Kidney capillary endothelial cell (primary cell): ENCODE measurements around the gene LNX1.
A peak's percentile ranks its signal among the peaks of the same experiment; 100 is the strongest.

Experiments
- DNase-seq: peaks from one replicate; pipeline ENCODE4 v3.0.0-alpha.2; 2018; ENCODE audit warnings: low spot score

The LNX1 gene

DNA sequence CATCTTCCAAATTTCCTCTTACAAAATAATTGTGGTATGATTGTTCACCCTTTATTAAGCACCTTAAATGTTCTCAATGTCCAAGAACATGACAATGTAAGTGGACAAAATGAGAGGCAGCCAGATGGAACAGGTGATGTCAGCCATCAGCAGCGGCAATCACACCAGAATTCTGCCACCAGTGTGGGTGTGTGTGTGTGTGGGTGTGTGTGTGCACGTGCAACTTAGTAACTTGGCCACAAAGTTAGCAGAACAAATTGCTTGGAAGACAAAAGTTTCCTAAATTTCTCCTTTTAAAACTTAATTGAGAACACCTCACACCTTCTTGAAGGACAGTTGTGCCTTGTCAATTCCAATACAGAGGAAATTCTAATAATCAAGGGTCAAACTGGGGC lies 18.7 kb downstream of the LNX1 start:
- no peak for DNase-seq

DNA sequence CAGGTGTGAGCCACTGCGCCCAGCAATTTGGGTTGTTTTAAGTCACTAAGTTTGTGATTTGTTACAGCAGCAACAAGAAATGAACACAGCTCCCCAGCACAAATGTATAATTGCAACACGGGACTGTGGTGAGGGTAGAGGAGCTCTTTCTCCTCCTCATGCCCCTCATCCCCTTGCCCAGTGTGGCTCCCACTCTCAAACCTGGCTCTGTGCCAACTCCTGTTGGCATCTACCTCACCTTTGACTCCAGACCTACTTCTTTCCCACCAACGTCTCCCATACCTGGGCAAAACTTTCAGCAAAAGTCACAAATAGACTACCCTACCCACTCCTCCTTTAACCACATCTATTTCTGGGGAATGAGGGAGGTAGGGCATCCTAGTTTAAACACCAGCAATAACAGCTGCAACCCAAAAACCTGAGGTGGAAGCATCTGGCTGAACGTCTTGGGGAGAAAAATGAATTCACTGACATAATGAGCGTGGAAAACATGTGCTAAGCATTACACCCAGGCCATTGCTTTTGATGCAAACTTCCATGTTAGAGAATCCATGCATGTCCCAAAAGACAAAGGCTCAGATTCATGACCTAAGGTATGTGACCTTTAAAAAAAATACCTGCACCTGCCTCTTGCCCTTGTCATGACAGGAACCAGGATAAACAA lies 19.2 kb downstream of the LNX1 start:
- no peak for DNase-seq

DNA sequence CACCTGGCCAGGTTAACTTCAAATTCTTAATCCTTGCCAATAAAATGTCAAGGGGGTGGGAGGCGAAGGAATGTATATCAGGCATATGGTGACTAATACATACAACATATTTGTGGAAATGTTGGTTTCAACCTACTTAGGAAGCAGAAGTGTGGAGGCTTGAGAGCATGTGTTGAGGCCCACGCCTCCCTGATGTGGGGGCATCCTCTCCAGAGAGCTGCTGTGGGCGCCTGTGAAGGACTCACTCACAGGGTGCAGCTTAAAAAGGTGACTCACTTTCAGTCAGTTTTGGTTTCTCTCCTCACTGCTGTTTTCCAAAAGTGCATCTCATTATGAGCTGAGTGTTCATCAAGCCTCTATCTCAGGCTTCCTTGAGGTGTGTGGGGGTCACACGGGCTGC lies 27.5 kb downstream of the LNX1 start:
- DNase-seq = no peak

DNA sequence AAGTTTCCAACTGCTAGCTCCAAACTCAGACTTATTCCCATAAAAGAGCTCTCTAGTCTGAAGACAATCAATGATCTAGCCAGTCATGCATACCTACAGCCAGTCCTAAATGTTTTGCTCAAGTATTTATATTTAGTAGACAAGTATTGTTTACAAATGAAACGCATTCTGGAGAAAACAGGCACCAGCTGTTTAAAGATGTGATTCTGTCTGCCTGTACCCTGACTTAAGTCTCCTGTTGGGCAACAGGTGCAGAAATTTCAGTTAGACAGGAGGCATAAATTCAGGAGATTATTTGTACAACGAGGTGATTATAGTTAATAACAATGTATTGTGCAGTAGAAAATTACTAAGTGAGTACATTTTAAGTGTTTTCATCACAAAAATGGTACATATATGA lies 28.9 kb downstream of the LNX1 start:
- no peak for DNase-seq

DNA sequence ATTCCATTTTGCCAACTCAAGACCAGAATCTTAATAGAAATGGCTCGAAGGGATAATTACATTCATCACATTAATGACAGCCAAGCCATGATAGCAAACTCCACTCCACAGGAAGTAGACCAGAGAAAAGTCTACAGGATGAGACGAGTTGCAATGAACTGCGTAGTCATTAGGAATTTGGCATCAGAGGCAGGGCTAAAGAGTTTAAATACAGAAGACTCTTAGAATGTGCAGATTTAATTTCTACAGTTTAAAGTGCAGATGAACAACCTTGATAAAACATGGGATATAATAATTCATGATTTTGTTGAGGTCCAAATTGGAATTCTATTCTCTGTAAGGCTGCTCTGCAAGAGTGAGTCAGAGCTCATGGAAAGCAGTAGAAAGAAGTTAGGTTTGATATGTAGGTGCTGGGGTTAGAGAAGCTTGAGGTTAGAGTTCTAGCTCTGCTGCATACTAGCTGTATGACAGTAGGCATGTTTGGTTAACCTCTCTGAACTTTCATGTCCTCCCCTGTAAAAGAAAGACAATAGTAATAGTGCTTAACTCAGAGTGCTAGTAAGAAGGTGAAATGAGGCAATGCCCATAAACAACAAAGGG lies 32.2 kb downstream of the LNX1 start:
- peak; percentile 29 for DNase-seq

DNA sequence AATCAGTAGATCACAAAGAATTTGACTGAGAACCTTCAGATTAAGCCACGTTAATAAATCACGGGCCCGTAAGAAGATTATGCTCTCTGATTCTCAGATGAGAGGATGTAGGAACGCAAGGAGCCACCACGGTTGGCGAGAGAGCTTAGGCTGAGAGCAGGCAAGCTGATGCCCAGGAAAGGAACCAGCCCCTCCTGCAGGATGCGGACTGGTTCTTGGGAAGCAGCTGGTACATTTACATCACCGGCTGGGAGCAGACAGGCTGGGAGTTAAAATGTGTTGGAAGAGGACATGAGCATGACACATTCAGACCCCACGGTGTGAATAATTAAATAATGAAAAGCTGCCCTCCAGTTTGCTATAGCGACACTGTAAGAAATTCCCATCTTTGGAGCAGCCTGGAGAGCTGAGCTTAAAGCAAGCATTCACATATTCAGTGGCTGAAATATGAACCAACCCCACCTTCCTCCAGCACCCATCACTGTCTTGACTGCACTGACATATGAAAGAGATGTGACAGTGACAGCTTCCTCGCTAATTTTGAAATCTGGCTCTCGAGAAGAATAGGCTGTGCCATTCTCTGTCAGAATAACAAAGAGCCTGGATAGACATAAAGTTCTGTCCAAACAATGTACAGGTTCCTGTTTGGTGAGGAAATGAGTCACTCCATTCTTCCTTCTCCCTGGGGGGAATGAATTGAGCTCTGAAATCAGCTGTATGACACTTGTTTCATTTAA lies 33.1 kb downstream of the LNX1 start:
- peak; percentile 87 for DNase-seq

DNA sequence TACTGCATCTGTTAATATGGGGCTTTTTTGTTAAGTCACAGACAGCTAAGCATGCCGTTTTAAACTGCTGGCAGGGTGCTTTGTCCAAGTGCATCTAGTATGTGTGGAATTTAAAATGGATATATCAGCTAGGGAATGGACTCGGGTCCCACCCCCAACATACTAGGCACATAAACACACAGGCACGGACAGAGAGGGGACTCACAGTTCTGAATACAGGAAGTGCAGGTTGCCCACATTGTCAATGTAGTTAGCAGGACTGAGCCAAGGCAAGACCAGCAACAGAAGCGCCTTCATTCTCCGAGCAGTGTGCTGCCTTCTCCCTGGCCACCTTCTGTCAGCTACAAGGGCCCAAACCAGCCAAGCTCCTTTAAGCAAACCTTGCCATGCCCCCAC lies 33.6 kb downstream of the LNX1 start:
- DNase-seq = no peak

DNA sequence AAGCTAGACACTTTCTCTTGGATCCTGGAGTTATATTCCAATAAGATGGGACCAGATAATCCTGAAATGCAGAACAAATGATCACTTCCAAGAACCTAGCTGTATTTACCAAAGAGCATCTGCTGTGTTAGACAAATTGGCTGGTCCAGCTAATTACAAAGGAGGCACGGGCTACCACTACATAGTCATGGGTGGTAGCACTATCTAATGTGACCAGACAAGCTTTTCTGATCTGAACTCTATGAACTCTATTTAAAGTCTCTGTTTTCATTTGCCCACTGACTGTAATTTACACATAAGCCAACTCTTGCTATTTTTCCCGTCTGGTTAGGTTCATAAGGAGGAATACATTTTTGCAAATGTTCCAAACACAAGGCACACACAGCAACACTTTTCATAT lies 34.6 kb downstream of the LNX1 start:
- DNase-seq = no peak

DNA sequence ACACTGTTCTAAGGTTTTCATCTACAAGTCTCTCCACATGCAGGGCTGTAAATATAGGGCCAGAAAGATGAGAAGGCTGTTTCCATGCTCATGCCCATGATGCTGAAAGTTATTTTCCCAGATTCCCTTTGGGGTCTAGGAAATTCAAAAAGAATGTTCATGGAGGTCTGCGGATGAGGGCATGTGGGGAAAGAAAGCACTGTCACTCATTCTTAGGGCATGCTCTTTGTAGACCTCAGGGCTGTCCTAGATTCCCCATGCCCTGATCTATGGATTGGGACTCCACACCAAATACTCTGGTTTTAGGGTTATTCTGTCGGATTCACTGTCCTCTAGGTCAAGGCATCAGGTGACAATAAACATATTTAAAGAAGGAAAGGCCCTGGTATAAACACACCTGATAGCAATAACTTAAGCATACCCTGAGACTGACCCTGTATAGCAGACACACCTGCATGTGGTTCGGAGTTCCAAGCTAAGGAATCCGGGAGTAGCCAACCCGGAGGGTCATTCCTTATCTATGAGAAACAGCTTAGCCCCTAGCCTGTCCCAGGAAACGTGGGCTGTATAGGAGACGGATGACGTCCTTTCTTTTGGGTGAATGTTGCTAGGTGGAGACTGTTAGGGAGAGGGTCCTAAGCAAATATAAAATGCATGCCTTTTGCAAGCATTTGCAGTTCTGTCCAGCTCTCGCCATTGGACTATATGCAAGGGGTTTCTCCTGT lies 37.6 kb downstream of the LNX1 start:
- no peak for DNase-seq

DNA sequence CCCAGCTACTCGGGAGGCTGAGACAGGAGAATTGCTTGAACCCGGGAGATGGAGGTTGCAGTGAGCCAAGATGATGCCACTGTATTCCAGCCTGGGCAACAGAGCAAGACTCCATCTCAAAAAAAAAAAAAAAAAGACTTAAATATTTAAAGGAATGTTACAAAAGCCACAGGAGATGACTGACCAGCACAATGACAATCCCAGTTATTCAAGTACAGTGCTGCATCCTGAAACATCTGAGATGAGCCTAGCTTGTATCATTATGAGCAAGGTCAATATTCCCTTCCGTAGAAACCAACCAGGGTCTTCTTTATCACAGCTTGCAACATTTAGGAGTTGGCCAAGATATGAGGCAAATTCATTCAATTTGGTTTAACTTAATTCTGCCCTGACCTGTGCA lies 38.6 kb downstream of the LNX1 start:
- no peak for DNase-seq

DNA sequence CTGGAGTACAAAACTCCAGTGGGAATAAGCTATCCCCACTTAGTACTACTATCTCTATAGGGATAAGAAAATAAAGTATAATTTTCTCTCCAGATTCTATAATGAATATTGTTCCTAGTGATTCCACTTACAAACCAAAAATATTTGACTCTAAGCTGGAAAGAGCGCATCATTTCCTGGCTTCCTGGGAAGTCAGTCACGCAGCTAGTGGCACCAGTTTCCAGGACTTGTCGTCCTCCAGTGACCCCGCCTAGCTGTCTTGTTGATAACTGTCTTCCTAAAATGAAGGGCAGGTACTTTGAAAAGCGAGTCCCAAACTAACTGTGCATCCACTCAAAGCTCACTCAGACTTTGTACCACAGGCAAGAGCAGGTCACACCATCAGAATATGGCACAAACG lies 39.3 kb downstream of the LNX1 start:
- peak; percentile 77 for DNase-seq

DNA sequence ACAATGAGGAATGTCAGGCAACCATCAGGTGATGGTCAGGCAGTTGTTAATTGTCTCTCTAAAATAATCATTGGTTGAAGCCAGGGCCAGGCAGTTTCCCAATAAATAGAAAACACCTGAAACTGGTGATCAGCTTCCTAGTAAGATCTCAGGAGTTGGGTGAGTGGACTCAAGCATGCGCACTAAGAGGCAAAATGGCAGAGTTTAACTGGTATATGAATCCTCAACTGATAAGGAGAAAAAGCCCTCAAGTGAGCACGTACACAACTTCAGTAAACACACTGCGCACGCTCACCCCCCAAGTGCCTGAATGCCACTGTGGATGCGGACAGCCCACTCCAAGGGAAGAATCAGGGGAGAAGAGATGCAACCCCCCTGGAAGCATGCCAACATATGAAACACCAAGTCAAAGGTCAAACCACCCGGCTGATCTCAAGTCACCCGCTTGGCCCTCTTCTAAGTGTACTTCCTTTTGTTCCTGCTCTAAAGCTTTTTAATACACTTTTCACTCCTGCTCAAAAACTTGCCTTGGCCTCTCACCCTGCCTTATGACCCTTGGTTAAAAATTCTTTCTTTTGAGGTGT lies 39.9 kb downstream of the LNX1 start:
- DNase-seq = no peak

DNA sequence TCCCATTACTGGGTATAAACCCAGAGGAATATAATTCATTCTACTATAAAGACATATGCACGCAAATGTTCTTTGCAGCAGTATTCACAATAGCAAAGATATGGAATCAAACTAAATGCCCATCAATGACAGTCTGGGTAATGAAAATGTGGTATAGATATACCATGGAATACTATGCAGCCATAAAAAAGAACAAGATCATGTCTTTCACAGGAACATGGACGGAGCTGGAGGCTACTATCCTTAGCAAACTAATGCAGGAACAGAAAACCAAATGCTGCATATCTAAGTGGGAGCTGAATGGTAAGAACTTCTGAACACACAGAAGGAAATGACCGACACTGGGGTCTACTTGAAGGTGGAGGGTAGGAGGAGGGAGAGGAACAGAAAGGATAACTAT lies 42.6 kb downstream of the LNX1 start:
- no peak for DNase-seq

DNA sequence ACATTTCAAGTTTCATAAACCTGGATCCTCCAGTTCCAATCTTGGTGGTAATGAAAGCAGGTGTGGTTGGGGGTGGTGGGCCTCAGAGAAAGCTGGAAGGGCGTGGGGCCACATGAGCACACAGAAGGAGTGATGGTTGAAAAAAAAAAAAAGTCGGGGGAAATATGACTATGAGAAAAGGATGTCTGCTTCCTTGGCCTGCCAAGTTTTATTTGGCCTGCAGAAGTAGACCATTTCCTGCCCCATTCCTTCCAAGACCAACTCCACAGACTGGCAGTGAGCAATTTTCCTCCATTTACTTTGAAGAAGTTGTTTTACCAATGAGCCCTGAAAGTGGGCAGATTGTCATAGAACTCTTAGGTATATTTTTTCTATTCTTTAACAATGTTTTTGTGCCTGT lies 43.3 kb downstream of the LNX1 start:
- DNase-seq = peak; percentile 43

DNA sequence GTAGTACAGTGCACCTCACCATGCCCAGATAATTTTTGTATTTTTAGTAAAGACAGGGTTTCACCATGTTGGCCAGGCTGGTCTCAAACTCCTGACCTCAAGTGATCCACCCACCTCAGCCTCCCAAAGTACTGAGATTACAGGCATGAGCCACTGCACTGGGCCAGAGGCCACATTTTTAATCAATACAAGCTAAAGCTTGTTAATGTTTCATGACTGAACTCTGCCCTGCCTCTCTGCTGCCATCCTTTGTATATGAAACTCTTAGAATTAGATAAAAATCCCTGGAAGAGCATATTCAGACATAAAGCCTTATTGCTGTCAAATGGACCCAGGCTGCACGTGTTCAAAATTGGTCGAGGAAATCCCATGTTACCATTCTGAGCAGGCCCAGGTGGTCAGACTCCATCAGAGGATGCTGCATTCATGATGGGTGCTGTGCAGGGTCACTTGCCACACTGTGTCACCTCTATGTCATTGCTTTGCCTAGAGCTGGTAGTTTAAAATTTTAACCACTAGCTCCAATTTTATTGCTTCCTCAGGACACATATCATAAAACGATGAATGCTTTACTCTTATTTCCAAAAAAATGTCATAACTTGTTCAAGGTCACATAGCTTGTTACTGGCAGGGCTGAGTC lies 45.2 kb downstream of the LNX1 start:
- no peak for DNase-seq

DNA sequence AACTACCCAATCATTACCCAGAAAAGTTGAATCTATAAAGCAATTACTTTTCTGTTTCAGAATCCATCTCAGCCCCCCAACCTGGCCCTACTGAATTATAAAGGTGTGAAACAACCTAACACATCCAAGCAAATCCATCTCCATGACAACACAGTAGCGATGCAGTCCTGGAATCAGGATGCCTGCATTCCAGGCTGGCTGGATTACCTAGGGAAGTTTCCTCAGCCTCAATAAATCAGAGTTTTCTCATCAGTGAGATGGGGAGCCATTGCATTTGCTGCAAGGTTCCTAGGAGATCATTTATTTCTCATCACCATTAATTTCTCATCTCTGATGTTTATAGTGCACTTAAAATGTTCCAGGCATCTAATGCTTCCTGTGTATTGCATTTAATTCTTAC lies 46.0 kb downstream of the LNX1 start:
- DNase-seq = no peak

DNA sequence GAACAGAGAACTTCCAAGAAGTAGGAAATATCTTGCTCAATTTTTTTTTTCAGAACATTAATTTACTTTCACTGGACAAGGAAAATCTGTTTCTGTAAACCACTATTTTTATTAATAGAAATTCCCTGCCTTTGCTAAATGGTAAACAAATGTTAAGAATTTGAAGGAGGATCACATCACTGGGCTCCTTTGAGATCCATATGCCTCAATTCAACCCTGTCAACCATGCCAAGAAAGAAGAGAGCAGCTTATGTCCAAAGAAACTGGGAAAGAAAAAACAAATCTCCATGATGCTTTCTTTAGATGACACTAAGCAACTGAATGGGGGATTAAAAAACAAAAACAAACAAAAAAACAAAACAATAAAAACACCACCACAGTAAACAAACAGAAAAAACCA lies 47.7 kb downstream of the LNX1 start:
- no peak for DNase-seq

DNA sequence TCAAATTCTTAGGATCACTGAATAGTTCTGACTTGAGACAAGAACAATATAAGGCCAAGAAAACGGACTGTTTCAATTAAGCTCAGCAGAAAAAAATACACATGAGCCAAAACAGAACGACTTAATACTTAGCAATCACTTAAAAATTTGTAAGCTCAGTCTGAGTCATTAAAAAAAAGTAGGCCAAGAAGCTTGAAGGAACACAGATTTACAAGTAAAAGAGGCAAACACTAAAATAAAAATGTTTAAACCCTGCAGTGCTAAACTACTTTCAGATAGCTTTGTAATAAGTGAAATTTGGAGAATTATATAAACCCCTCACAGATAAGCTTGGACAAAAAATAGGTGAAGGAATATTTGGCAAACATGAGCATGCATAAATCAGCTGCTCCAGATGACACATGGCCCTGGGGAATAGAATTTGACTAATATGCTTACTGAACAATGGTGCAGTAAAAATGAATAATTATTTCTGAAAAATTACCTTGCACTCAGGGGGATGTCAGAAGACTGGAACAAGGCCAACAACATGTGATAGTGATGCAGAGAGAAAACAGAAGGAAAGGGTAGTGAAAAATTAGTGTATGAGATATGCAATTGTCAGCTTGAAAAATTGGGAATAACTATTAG lies 49.6 kb downstream of the LNX1 start:
- peak; percentile 92 for DNase-seq

DNA sequence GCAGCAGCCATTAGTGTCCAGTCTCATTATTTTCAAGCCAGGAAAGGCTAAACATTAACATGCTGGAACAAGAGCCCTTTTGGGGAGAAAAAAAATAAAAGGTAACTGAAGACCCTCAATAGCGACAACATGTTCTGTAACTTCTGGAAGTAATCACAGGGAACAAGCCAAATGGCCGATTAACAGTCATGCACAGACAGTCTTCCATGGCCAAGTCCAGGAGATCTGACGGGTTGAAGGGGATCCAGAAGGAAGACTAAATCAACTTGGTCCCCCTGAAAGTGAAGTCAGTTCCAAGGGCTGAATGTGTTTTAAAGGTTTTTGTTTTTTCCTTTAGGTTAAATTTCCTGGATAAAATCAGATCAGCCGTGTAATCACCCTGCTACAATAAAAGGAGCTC lies 52.5 kb downstream of the LNX1 start:
- no peak for DNase-seq

DNA sequence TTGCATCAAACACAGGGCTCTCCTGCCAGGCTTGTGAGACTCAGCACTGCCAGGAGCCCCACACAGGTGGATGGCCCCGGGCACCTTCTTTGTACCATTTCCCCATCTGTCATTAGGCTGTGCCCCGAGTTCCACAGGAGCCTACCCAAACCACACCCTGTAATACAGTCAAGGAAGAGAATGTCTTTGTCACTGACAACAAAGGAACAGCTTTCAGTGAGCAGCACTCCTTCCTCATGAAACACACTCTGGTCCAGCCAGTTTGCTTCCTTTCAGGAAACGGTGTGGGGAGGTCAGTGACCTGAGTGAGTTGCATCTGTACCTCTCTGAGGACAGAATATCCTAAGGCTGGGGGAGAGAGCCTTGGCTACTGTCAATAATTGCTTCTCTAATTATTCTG lies 53.7 kb downstream of the LNX1 start:
- DNase-seq = peak; percentile 88

DNA sequence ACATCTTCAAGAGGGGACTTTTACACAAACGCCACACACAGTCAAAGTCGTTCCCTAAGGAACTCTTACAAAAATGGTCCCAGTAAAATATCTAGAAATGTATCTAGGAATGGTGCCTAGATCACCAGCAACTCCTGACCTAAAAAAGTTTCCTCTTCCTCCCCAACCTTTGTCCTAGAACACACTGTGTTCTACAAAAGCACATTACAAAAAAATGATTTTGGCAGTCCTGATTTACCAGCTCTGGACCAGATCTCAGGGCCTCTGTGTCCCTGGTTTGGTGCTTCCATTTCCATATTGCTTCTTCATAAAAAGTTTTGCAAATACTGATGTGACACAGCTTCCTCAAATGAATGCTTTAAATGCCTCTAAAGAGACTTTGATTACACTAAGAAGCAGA lies 55.0 kb downstream of the LNX1 start:
- DNase-seq = no peak

DNA sequence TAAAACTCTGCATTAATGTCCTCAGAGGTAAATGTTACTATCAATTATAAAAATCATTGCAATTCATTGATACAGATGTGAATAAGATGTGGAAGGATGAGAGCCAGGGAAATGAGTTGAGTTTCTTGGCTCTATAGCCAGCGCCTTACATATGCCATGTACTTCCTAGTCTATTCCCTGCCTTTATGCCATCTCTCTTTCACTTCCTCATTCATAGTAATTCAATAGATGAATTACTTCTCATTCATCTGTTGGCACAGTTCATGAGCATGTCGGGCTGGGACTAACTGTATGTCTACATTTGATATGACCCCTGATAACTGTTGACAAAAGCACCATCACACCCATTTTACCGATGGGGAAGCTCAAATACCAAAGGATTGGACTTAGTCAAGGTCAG lies 55.7 kb downstream of the LNX1 start:
- no peak for DNase-seq
